ENCODE measurements around the gene YPEL1. TPM values are rescaled to one million over a fixed set of nuclear protein-coding genes. Genes with fewer than 3 reads are reported as not detected.

Gene YPEL1
- total RNA-seq, 1 donor from 2014 or later: 0.26 TPM

DNA sequence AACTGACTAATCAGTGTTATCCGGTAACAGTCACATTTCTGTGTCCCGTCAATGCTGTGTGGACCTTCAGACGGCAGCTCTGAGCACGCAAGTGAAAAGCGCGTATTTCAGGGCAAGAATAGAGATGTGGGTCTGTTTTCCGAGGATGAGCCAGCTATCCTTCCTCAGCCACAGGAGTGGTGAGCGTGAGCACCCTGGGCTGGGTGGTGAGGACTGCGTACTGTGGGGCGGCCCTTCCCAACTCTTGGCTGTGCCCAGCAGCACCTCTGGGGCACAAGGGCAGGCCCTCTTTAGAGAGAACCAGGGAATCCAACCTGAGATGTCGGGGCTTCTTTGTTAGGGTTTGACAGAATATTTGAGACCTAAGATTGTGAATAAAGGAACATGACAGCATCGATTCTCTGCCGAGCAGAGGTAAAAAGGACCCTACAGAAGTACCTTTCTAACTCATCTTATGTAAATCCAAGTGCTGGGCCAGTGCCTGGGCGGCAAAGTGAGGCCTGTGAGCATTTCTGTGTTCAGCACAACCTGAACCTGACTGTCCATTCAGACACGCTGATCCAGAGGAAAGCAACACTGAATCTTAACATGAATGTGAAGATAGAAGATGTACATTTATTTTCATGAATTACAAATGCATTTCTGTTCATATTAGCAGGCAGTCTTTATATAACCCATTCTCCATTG is 26.5 kb upstream of the YPEL1 start:
- no peaks in the 10 kb centered on the region for H3K27me3 ChIP-seq (ENCODE audit: control insufficient read depth, insufficient read depth, low read length)
- TF ChIP-seq CTCF (IDR thresholded peaks at IDR 0.05; ENCODE audit: insufficient read depth, low read length, severe bottlenecking): no peak
- H3K4me3 ChIP-seq (ENCODE audit: low read depth, low read length): no peak overlapping the region
- peaks cover 19% of the 10 kb centered on the region for H3K36me3 ChIP-seq (ENCODE audit: control insufficient read depth, insufficient read depth, low read length)
- no peak for FAIRE-seq
- DNase-seq (ENCODE audit: low read depth): no peak

DNA sequence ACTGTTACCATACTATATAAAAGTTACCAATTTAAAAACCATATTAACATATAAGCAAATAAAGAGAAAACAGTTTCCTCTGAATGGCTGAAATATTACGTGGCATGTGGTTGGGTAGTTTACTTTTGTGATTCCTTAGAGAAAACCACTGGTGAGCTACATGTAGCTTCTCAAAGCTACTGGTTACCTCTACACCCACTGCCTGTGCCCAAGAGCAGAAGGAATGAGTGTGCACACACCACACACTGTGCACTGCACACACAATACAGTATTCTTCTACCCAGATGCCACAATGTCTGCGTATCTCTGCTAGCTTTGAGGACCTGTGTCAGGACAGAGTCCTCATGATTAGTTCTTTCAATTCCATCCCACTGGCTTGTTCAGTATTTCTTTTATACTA is 25.5 kb upstream of the YPEL1 start:
- no peak overlapping the region for H3K4me3 ChIP-seq (ENCODE audit: low read depth, low read length)
- no peak for DNase-seq (ENCODE audit: low read depth)
- H3K27me3 ChIP-seq (ENCODE audit: control insufficient read depth, insufficient read depth, low read length): no peaks in the 10 kb centered on the region
- peaks cover 12% of the 10 kb centered on the region for H3K36me3 ChIP-seq (ENCODE audit: control insufficient read depth, insufficient read depth, low read length)
- TF ChIP-seq CTCF (IDR thresholded peaks at IDR 0.05; ENCODE audit: insufficient read depth, low read length, severe bottlenecking): no peak
- FAIRE-seq: no peak

- no peak for TF ChIP-seq CTCF (IDR thresholded peaks at IDR 0.05; ENCODE audit: insufficient read depth, low read length, severe bottlenecking)
Observed at GRCh38 chr22:21760640-21761039, 25.0 kb upstream of the YPEL1 start.

GRCh38 chr22:21759646-21760376 is 24.2 kb upstream of the YPEL1 start:
- TF ChIP-seq CTCF (IDR thresholded peaks at IDR 0.05; ENCODE audit: insufficient read depth, low read length, severe bottlenecking): no peak
- no peak overlapping the region for H3K4me3 ChIP-seq (ENCODE audit: low read depth, low read length)
- no peaks in the 10 kb centered on the region for H3K27me3 ChIP-seq (ENCODE audit: control insufficient read depth, insufficient read depth, low read length)
- H3K36me3 ChIP-seq (ENCODE audit: control insufficient read depth, insufficient read depth, low read length): peaks cover 8% of the 10 kb centered on the region
- DNase-seq (ENCODE audit: low read depth) (no peak), FAIRE-seq (no peak)

More at GRCh38 chr22:21760640-21761039, 25.0 kb upstream of the YPEL1 start:
- peak; percentile 46 for DNase-seq (ENCODE audit: low read depth)
- Histone ChIP-seq H3K36me3 (ENCODE audit: control insufficient read depth, insufficient read depth, low read length) (peaks cover 10% of the 10 kb centered on the region), H3K4me3 (ENCODE audit: low read depth, low read length) (no peak overlapping the region), H3K27me3 (ENCODE audit: control insufficient read depth, insufficient read depth, low read length) (no peaks in the 10 kb centered on the region)
- no peak for FAIRE-seq

DNA sequence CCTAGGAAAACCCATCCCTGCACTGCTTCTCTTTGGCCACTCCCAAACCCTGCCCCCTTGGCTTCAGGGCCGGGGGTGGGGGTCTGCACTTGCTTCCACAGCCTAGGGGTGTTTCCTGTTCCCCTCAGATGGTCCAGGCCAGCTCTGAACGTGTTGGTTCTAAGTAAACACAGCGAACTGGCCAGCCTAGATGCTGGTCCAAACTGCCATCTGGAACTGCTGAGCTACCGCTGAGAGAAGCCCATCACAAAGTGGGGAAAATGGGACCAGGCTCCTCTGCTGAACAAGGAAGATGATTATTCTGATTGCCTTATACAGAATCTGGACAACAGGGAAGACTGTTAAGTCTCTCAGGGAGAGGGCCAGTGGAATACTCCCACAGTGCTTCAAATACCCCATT is 23.5 kb upstream of the YPEL1 start:
- Histone ChIP-seq H3K4me3 (ENCODE audit: low read depth, low read length) (no peak overlapping the region), H3K36me3 (ENCODE audit: control insufficient read depth, insufficient read depth, low read length) (peaks cover 3% of the 10 kb centered on the region), H3K27me3 (ENCODE audit: control insufficient read depth, insufficient read depth, low read length) (no peaks in the 10 kb centered on the region)
- no peak for TF ChIP-seq CTCF (IDR thresholded peaks at IDR 0.05; ENCODE audit: insufficient read depth, low read length, severe bottlenecking)
- no peak for DNase-seq (ENCODE audit: low read depth)
- no peak for FAIRE-seq

All from bronchial epithelial cell (primary cell).